Upper lobe of left lung (tissue), 6 donors: ENCODE data around the gene GALNT2. TPM values are rescaled to one million over a fixed set of nuclear protein-coding genes. Genes with fewer than 3 reads are reported as not detected.

Experiments used
- ATAC-seq, 2 donors: fragments of 200-7000 bp; cut with Tn5 transposase; one replicate each; pipeline ENCODE4 v1.9.1; 2022; ENCODE audit warnings: mild to moderate bottlenecking in 2 of 2, moderate library complexity in 2 of 2; ENCODE audit not compliant: low FRiP score in 2 of 2
- DNase-seq, 2 donors: peaks; one replicate each; pipeline ENCODE4 v3.0.0-alpha.2; 2019 to 2020
- H3K27ac ChIP-seq, 4 donors: fragments of 200-600 bp; sonication (generic); one replicate each; pipeline ENCODE4 v1.5.1; 2016 to 2019
- H3K27me3 ChIP-seq, 4 donors: fragments of 200-600 bp; sonication (generic); one replicate each; pipeline ENCODE4 v1.5.1; 2017 to 2019
- H3K36me3 ChIP-seq, 4 donors: fragments of 200-600 bp; sonication (generic); one replicate each; pipeline ENCODE4 v1.5.1; 2016 to 2019
- H3K4me1 ChIP-seq, 4 donors: fragments of 200-600 bp; sonication (generic); one replicate each; pipeline ENCODE4 v1.5.1; 2018 to 2019
- H3K4me3 ChIP-seq, 4 donors: fragments of 200-600 bp; sonication (generic); one replicate each; pipeline ENCODE4 v1.5.1; 2017 to 2019; ENCODE audit warnings: mild to moderate bottlenecking in 2 of 4, moderate library complexity in 1 of 4
- H3K9me3 ChIP-seq, 4 donors: fragments of 200-600 bp; sonication (generic); one replicate each; pipeline ENCODE4 v1.5.1; 2018 to 2019
- EP300 ChIP-seq, 4 donors: sonication (generic); formaldehyde crosslinking; IDR thresholded peaks; one replicate each; pipeline ENCODE4 v1.5.1; 2017; ENCODE audit warnings: antibody characterized with exemption in 4 of 4, control low read depth in 2 of 4
- POLR2A ChIP-seq, 4 donors: fragments of 450-650 bp; IDR thresholded peaks; one replicate each; pipeline ENCODE4 v1.5.1; 2016 to 2017; ENCODE audit warnings: antibody characterized with exemption in 4 of 4, mild to moderate bottlenecking in 2 of 4
- POLR2AphosphoS5 ChIP-seq, 2 donors: sonication (generic); formaldehyde crosslinking; IDR thresholded peaks; one replicate each; pipeline ENCODE4 v1.5.1; 2017; ENCODE audit warnings: antibody characterized with exemption in 2 of 2
- WGBS, 2 donors: methylation state at CpG; one replicate each; pipeline ENCODE4 v1.1.5; 2017 to 2018; 5-methylcytosine and 5-hydroxymethylcytosine counted together
- total RNA-seq, 6 donors: library from RNA; depleted of rRNA in 4 of 6; stranded (reverse); fragments of >200 nt in 4 of 6; gene quantifications; one replicate each; pipeline versions ENCODE4 v1.1.0 to v1.2.1, GENCODE V29; 2016 to 2021
- TF ChIP-seq, protein P1 (sequence below), 6 experiments: fragments of 450-650 bp in 4 of 6; fragments of 200-600 bp in 2 of 6; sonication (generic) in 2 of 6; IDR thresholded peaks; one replicate each; pipeline ENCODE4 v1.5.1; 2016 to 2019; ENCODE audit warnings: antibody characterized with exemption in 6 of 6
- donor health status: DM: no; HTN: no; CAD: no; lungs with moderate emphysema.
- donor health status: DM: no; HTN: yes; CAD: no; lungs with severe emphysema.

Gene GALNT2
- total RNA-seq, 6 donors from 2014 or later = 51.3 to 62.3 (median 56.2) TPM

GRCh38 chr1:230254265-230254664, 187.2 kb downstream of the GALNT2 start:
- H3K4me3 ChIP-seq = no peak overlapping the region
- H3K36me3 ChIP-seq = peaks cover 7 to 68% (median 28%) of the 10 kb centered on the region in 4 donors
- TF ChIP-seq, protein P1, sequence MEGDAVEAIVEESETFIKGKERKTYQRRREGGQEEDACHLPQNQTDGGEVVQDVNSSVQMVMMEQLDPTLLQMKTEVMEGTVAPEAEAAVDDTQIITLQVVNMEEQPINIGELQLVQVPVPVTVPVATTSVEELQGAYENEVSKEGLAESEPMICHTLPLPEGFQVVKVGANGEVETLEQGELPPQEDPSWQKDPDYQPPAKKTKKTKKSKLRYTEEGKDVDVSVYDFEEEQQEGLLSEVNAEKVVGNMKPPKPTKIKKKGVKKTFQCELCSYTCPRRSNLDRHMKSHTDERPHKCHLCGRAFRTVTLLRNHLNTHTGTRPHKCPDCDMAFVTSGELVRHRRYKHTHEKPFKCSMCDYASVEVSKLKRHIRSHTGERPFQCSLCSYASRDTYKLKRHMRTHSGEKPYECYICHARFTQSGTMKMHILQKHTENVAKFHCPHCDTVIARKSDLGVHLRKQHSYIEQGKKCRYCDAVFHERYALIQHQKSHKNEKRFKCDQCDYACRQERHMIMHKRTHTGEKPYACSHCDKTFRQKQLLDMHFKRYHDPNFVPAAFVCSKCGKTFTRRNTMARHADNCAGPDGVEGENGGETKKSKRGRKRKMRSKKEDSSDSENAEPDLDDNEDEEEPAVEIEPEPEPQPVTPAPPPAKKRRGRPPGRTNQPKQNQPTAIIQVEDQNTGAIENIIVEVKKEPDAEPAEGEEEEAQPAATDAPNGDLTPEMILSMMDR (IDR thresholded peaks at IDR 0.05) = no peak
- TF ChIP-seq POLR2AphosphoS5 (IDR thresholded peaks at IDR 0.05) (no peak), POLR2A (IDR thresholded peaks at IDR 0.05) (no peak), EP300 (IDR thresholded peaks at IDR 0.05) (no peak)
- H3K9me3 ChIP-seq = no peaks in the 10 kb centered on the region
- WGBS, 2 donors = 93 to 97% methylated on average over 4 of the region's 4 CpGs
- H3K27me3 ChIP-seq = no peaks in the 10 kb centered on the region
- no peak overlapping the region for H3K27ac ChIP-seq
- ATAC-seq = no peak
- DNase-seq = no peak
- H3K4me1 ChIP-seq = no peaks in the 10 kb centered on the region

DNA sequence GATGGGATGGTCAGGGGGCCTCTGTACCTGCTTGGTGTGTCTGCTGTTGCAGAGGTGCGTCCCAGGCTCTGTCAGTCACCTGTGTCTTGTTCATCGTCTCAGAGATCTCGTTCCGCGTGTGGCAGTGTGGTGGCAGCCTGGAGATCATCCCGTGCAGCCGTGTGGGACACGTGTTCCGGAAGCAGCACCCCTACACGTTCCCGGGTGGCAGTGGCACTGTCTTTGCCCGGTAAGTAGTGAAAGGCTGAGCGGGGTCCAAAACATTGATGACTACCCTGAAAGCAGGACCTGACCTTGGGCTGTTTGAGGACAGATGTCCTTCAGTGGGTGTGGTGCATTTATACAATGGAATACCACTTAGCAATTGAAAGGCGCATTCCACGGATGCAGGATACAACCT, 188.1 kb downstream of the GALNT2 start:
- Histone ChIP-seq H3K9me3 (no peaks in the 10 kb centered on the region), H3K27ac (no peak overlapping the region), H3K36me3 (peaks cover 7 to 59% (median 20%) of the 10 kb centered on the region in 4 donors), H3K27me3 (no peaks in the 10 kb centered on the region), H3K4me1 (no peaks in the 10 kb centered on the region), H3K4me3 (no peak overlapping the region)
- ATAC-seq = no peak
- no peak for DNase-seq
- 94 to 97% methylated on average over 2 to 15 of the region's 15 CpGs for WGBS, 2 donors
- no peak for TF ChIP-seq POLR2A (IDR thresholded peaks at IDR 0.05)
- no peak for TF ChIP-seq POLR2AphosphoS5 (IDR thresholded peaks at IDR 0.05)

GRCh38 chr1:230255991-230256390, 189.0 kb downstream of the GALNT2 start:
- 94 to 97% methylated on average over 10 of the region's 10 CpGs for WGBS, 2 donors
- no peak for ATAC-seq
- no peaks in the 10 kb centered on the region for H3K27me3 ChIP-seq

GRCh38 chr1:230256896-230257295, 189.9 kb downstream of the GALNT2 start:
- no peak for DNase-seq
- TF ChIP-seq, protein P1 (IDR thresholded peaks at IDR 0.05) = no peak
- TF ChIP-seq POLR2AphosphoS5 (IDR thresholded peaks at IDR 0.05) (no peak), POLR2A (IDR thresholded peaks at IDR 0.05) (no peak), EP300 (IDR thresholded peaks at IDR 0.05) (no peak)

More at GRCh38 chr1:230255991-230256390, 189.0 kb downstream of the GALNT2 start:
- Histone ChIP-seq H3K9me3 (no peaks in the 10 kb centered on the region), H3K4me3 (no peak overlapping the region), H3K27ac (no peak overlapping the region), H3K36me3 (peaks cover 4 to 52% (median 18%) of the 10 kb centered on the region in 4 donors), H3K4me1 (no peaks in the 10 kb centered on the region)
- TF ChIP-seq POLR2AphosphoS5 (IDR thresholded peaks at IDR 0.05) = no peak
- TF ChIP-seq POLR2A (IDR thresholded peaks at IDR 0.05) = no peak
- no peak for TF ChIP-seq EP300 (IDR thresholded peaks at IDR 0.05)
- TF ChIP-seq, protein P1 (IDR thresholded peaks at IDR 0.05) = no peak
- DNase-seq = no peak

DNA sequence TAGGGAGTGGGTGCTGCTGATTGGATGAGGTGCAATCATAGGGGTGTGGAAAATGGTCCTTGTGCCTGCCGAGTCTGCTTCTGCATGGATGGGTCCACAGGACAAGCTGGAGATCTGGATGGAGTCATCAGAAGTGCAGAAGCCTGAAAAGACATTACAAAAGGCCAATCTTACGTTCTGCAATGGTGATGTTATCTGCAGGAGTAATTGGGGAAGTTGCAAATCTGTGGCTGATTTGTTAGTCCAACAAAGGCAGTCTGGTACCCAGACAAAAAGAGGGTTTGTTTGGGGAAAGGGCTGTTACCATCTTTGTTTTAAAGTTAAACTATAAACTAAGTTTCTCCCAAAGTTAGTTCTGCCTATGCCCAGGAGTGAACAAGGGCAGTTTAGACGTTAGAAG, 192.6 kb downstream of the GALNT2 start:
- TF ChIP-seq POLR2AphosphoS5 (IDR thresholded peaks at IDR 0.05) = no peak
- TF ChIP-seq EP300 (IDR thresholded peaks at IDR 0.05) = no peak
- TF ChIP-seq POLR2A (IDR thresholded peaks at IDR 0.05) = no peak
- TF ChIP-seq, protein P1 (IDR thresholded peaks at IDR 0.05) = no peak
- Histone ChIP-seq H3K4me1 (no peaks in the 10 kb centered on the region), H3K27ac (no peak overlapping the region), H3K27me3 (no peaks in the 10 kb centered on the region), H3K36me3 (peaks cover 14 to 65% (median 35%) of the 10 kb centered on the region in 4 donors), H3K4me3 (no peak overlapping the region), H3K9me3 (no peaks in the 10 kb centered on the region)
- ATAC-seq (no peak), DNase-seq (no peak)
- WGBS, 2 donors = 79 to 86% methylated on average over 3 of the region's 3 CpGs

More at GRCh38 chr1:230256896-230257295, 189.9 kb downstream of the GALNT2 start:
- 90 to 95% methylated on average over 5 to 6 of the region's 6 CpGs for WGBS, 2 donors
- Histone ChIP-seq H3K27me3 (no peaks in the 10 kb centered on the region), H3K27ac (no peak overlapping the region), H3K4me3 (no peak overlapping the region), H3K4me1 (no peaks in the 10 kb centered on the region), H3K9me3 (no peaks in the 10 kb centered on the region), H3K36me3 (peaks cover 4 to 53% (median 18%) of the 10 kb centered on the region in 4 donors)
- ATAC-seq = no peak
